Sciatic nerve (tissue), 2 donors: ENCODE data around the gene RNGTT. TPM values are rescaled to one million over a fixed set of nuclear protein-coding genes. Genes with fewer than 3 reads are reported as not detected.

Experiments
- ATAC-seq: fragments of 200-7000 bp; cut with Tn5 transposase; one replicate; pipeline ENCODE4 v1.9.1; 2020; ENCODE audit warnings: mild to moderate bottlenecking, moderate library complexity
- DNase-seq: peaks from one replicate; pipeline ENCODE4 v3.0.0-alpha.2; 2020; ENCODE audit warnings: low spot score
- intact Hi-C: fragments of 100-400 bp; cut with DNase I; formaldehyde crosslinking; loops from one replicate; pipeline ENCODE4 v1.14.2; 2022
- total RNA-seq: library from RNA; stranded (reverse); fragmentation: NEBNext Ultra II Directional; extraction: Animal tissue kit (Norgen Biotek cat#: 25700); gene quantifications from one replicate; pipeline ENCODE4 v1.2.1, GENCODE V29; 2021
- donor health status: DM: no; HTN: no; CAD: no.
- donor health status: DM: no; HTN: no; CAD: no.

RNGTT gene
- total RNA-seq, 1 donor from 2014 or later: 13.2 TPM

GRCh38 chr6:88651400-88651799, 312.0 kb downstream of the RNGTT start:
- no peak for DNase-seq
- intact Hi-C loops: no loop called here
- no peak for ATAC-seq

DNA sequence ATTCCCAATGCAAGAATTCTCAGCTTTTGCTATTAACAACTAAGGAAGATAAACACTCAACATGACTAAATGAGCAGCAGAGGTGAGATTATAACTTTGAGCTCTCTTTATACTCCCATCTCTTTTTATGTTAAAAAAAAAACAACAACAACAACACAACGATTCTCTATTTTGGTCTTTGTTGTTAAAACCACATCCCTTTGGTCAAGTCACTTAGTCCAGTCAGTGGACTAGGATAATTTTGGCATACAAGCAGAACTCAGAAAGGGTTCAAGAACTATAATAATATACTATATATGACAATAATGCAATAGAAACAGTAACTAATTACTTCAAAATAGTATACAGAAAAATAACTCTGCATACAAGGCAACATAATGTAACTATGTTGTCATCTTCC, 312.4 kb downstream of the RNGTT start:
- ATAC-seq (no peak), DNase-seq (no peak)
- intact Hi-C loops: no loop called here

DNA sequence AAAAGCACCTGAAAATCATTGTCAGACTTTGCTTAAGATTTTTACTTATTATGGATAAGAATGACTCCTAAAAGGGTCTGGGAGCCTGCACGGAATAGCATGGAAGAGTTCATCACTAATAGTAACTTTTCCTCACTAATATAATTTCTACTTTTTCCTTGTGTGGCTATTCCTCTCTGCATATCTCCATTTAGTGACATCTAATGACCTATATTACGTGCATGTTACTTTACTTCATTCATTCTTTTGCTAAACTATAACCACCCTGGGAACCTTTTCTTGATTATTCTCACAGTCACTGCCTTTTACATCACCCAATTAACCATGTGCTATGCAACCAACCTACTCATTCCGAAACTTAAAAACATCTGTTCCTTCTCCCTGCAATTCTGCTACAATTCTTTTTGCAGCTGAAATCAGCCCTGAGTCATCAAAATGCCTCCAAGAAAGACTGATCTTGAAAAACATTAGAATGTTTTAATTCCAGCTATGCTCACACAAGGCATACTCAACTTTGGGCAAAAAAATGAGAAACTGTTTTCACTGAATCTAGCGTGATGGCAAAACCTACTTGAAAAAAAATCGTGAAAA, 313.3 kb downstream of the RNGTT start:
- DNase-seq (no peak), ATAC-seq (no peak)
- intact Hi-C loops: no loop called here

GRCh38 chr6:88641178-88641903, 322.1 kb downstream of the RNGTT start:
- DNase-seq (no peak), ATAC-seq (no peak)
- intact Hi-C loops: no loop called here

DNA sequence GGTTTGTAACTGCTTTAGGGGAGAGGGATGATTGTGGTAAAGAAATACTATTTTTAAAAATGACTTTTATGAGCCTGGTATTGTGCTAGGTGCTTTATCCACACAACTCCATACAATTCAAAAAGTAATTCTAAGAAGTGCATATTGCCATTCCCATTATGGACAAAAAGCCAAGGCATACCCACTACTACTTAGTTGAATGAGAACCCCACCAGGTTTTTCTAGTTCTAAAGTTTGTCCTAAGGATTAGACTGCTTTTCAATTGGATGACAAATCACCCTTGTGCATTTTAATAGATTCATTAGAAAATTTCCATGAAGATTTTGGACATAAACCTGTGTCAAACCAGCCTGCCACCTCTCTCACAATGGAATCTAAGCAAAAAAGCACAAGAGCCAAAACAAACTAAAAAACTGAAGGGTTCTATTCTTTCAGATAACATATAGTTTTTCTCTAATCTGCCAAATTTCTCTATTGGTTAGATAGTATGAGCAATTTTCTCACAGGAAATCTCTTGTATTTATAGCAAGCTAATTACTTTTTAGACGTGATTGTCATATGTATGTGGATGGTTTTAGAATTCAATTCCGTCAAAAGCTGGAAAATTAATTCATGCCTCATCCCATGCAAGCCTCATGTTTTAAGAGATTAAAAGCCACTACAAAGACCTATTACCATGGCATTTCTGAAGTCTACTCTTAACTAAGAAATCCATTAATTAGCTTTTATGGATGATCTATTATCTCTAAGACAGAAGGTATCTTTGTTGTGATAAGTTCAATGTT, 325.5 kb downstream of the RNGTT start:
- intact Hi-C loops: no loop called here
- DNase-seq: no peak
- ATAC-seq: no peak

DNA sequence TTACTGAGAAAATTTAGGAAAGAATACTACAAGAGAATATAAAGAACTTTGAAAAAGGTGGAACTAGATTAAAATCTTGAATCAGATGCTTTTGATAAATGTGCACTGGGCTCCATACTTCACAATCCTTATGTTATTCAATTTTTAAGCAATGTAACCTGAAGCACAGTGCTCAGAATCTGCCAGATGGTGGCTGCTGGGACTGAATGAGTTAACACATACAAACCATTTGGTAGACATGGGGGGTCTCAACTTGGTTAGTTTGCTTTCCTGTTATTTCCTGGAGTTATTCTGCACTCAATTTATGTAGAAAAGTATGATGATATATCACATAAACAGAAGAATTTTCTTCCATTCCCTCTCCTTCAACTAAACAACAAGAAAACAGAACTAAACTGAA, 326.5 kb downstream of the RNGTT start:
- intact Hi-C loops: no loop called here
- ATAC-seq: no peak

DNA sequence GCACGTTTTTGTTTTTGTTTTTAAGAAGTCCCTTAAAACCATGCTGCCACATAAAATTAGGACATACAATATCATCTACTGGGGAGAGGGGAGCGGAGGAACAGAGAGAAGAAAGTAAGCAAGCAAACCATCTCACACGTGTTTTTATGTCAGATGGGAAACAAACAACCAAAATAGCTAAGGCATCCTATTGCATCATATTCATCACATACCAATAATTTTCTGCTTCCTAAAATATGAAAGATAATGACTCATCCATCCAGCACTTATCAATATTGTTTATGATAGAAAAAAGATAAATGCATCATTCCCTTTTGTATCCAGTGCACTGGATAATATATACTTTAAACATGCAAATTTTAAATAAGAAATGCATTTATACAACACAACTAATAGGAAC, 329.6 kb downstream of the RNGTT start:
- intact Hi-C loops: no loop called here
- ATAC-seq (no peak), DNase-seq (no peak)

More for the DNA sequence above, 326.5 kb downstream of the RNGTT start:
- DNase-seq: no peak

DNA sequence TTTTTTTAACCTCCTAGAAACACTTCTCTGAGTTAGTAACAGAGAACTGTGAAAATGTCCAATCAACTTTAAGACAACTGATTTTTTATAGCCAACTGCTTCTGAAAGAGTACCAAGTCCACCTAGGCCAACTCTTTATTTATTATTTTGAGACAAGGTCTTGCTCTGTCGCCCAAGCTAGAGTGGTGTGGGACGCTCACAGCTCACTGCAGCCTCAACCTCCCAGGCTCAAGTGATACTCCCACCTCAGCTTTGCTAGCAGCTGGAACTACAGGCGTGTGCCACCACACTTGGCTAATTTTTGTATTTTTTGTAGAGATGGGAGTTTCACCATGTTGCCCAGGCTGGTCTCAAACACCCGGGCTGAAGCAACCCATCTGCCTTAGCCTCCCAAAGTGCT, 331.6 kb downstream of the RNGTT start:
- ATAC-seq (no peak), DNase-seq (no peak)
- intact Hi-C loops: no loop called here

- intact Hi-C loops: no loop called here
- no peak for ATAC-seq
- no peak for DNase-seq
These were observed 333.5 kb downstream of the RNGTT start for GRCh38 chr6:88629838-88630494.

- intact Hi-C loops: no loop called here
These were observed 337.0 kb downstream of the RNGTT start for GRCh38 chr6:88626460-88626859.

DNA sequence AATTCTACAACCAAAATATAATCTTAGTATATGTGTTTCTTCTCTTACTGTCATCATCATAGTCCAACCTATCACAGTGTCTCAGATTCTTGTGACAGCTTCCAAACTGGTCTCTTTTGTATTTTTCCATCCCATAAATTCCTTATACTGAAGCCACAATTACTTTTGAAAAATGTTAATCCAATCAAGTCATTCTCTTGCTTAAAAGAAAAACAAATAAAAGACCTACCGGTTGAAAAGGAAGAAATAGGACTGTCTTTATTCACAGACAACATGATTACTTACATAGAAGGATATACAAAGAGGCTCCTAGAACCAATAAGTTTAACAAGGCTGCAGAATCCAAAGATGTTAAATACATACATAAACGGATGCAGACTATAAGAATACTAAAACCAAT, 339.9 kb downstream of the RNGTT start:
- intact Hi-C loops: no loop called here
- DNase-seq: no peak
- ATAC-seq: no peak

More at GRCh38 chr6:88626460-88626859, 337.0 kb downstream of the RNGTT start:
- ATAC-seq (no peak), DNase-seq (no peak)

DNA sequence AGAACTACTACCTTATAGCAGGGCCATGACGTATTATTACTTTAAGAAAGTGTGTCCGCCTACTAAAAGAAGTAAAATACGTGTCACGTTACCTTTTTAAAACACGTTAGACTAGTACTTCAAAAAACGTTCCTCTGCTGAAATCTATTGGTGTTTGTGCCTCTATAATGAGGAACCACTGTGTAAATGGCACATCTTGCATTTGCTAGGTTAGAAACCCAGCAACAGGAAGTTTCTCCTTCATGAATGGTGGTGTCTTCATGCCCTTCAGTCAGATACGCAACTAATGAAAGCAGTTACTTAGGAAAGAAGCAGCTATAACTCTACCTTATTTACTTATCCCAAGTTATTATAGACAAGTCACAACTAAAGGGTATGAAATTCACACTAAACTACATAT, 343.5 kb downstream of the RNGTT start:
- intact Hi-C loops: no loop called here
- no peak for DNase-seq
- ATAC-seq: no peak

DNA sequence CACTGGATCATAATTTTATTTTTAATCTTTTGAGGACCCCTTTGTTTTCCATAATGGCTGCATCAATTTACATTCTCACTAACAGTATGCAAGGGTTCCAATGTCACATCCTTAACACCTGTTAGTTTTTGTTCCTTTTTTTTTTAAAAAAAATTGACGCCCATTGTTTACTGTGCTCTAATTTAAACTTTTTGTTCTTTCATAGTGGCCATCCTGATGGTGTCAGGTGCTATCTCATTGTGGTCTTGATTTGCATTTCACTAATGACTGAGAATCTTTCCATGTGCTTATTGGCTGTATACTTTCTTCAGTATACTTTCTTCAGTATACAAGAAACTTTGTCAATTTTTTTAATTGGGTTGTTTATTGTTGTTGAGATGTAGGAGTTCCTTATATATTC, 347.0 kb downstream of the RNGTT start:
- intact Hi-C loops: no loop called here
- DNase-seq (no peak), ATAC-seq (no peak)

DNA sequence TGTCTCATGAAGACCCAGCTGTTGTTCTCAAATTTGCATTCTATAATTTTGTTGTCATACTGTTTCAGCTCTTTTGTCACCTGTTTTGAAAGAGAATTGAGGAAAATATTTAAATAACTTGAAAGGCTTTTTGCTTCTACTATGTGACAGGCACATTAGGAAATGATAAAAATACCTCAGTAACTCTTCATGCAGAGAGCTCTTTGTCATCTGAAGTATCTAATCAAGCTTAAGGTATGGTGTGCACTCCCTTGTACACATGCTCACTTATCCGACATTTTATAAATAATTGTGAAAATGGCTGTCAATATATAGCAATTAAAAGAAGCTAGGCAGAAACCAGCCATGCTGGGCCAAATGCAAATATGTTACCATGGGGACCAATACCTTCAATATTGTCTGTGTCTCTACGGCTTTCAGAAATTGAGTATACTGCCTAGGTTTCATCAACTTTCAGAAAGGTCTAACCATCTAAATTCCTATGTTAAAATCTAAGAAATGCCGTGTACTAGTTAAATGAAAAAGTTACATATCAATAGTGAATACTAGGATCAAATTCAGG, 349.0 kb downstream of the RNGTT start:
- ATAC-seq: no peak
- DNase-seq: no peak
- intact Hi-C loops: no loop called here

DNA sequence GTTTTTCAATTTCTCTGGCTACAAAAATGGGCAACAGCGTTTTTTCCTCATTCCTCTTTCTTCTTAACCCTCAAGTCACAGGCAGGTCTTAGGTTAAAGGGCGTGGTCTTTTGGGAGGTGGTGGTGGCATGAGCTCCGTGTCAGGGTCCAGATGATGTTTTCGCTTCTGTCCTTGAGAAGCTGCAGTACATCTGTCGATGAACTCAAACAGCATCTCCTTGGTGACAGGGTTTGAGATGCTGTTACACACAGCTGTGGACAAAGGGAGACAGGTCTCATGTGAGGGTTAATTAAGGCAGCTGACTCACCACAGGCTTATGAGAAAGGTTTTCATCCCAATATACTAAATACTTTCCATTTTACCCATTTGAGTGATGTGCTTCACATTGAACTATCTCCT, 350.8 kb downstream of the RNGTT start:
- DNase-seq (no peak), ATAC-seq (no peak)
- intact Hi-C loops: no loop called here

DNA sequence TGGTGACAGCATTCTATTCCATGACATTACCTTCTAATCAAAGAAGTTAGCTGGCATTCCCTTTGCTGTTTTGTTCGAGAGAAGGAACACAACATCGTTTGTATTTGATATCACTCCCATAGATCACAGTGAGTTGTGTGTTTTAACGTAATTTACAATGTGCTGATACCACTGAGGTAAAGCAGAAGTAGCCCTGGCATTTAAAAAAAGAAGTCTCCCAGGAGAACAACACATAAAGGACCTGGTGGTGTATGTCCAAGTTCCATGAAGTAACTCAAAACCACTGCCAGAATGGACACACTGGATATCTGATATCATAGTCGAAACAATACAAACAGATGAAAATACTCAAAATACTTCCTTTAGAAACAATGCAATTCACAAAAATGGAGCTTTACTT, 351.7 kb downstream of the RNGTT start:
- ATAC-seq (no peak), DNase-seq (no peak)
- intact Hi-C loops: no loop called here

DNA sequence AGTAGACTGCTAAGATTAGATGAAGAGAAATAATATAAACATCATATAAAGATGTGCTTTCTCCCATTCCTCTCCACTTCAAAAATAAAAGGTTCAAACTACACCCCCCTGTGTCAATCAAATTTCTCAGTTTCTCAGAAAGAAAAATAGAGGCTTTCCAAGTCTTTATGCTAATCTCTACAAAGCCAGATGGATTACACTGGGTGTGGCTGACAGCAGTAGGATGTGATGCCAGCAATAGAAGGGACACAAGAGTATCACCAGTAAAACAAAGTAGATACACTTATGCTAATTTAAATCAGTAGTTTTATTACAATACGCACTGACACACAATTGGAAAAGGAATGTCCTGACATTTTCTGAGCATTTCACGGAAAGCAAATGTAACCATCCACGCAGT, 353.4 kb downstream of the RNGTT start:
- DNase-seq: no peak
- intact Hi-C loops: no loop called here
- no peak for ATAC-seq

DNA sequence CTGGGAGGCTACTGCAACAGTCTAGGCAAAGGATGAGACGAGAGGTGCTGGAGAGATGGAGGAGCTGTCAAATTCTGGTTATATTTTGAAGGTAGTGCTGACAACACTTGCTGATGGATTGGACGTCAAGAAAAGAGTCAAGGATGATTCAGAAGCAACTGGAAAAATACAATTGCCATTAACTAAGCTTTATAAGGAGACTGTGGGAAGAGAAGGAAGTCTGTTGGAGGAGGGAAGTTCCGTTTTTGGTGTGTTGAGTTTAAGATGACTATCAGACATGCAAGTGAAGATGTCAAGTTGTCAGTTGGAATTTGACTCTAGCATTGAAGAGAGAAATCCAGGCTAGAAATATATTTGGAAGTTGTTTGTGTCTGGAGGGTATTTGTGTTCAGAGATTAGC, 358.1 kb downstream of the RNGTT start:
- intact Hi-C loops: no loop called here
- DNase-seq (no peak), ATAC-seq (no peak)

DNA sequence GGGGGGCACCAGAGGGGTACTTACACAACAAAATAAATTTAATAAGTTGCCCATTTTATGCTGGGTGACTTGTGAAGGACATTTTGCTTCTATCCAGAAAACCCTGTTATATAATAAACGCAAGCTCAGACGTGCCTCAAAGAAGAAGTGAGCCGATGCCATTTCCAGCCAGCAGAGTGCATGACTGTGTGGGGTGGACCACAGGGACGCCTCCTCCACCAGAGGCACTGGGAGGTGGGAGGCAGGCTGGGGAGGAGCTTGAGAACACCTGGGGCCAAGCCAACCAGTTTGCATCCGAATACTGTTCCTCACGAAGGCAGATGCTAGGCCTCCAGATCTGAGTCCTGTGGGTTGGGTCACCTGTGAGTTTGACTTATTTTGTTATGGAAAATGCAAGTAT, 363.8 kb downstream of the RNGTT start:
- intact Hi-C loops: no loop called here
- no peak for ATAC-seq

GRCh38 chr6:88596801-88597200, 366.6 kb downstream of the RNGTT start:
- intact Hi-C loops: no loop called here
- ATAC-seq (no peak), DNase-seq (no peak)

More for the DNA sequence above, 363.8 kb downstream of the RNGTT start:
- DNase-seq: no peak
